Stomach (tissue), 4 donors: ENCODE data around the gene TMPRSS4.

Experiments
- CTCF ChIP-seq, 7 experiments: fragments of 450-650 bp in 4 of 7; fragments of 200-600 bp in 3 of 7; sonication (generic) in 3 of 7; IDR thresholded peaks; one replicate each; pipeline ENCODE4 v1.5.1; 2016 to 2019; ENCODE audit warnings: antibody characterized with exemption in 7 of 7, control low read depth in 2 of 7, mild to moderate bottlenecking in 1 of 7
- POLR2A ChIP-seq, 4 donors: fragments of 450-650 bp; IDR thresholded peaks; one replicate each; pipeline ENCODE4 v1.6.1; 2016; ENCODE audit warnings: antibody characterized with exemption in 4 of 4, control low read depth in 2 of 4, mild to moderate bottlenecking in 1 of 4, moderate library complexity in 1 of 4
- POLR2AphosphoS5 ChIP-seq, 3 donors: sonication (generic); formaldehyde crosslinking; IDR thresholded peaks; one replicate each; pipeline ENCODE4 v1.6.1; 2016; ENCODE audit warnings: antibody characterized with exemption in 3 of 3

- TF ChIP-seq CTCF (IDR thresholded peaks at IDR 0.05): no peak
- no peak for TF ChIP-seq POLR2AphosphoS5 (IDR thresholded peaks at IDR 0.05)
- no peak for TF ChIP-seq POLR2A (IDR thresholded peaks at IDR 0.05)
Observed at GRCh38 chr11:118042141-118042540, 34.7 kb upstream of the TMPRSS4 start.
